ENCODE data around the gene PLEKHA3. TPM values are rescaled to one million over a fixed set of nuclear protein-coding genes. Genes with fewer than 3 reads are reported as not detected.
A peak's percentile ranks its signal among the peaks of the same experiment; 100 is the strongest.
"Not testable (repeated sequence)": the region's sequence is repeated elsewhere in the genome, so short reads cannot be mapped to it uniquely, and the experiment has no call there.

PLEKHA3 gene
- total RNA-seq, 1 experiment from 2014 or later = 11.0 TPM

DNA sequence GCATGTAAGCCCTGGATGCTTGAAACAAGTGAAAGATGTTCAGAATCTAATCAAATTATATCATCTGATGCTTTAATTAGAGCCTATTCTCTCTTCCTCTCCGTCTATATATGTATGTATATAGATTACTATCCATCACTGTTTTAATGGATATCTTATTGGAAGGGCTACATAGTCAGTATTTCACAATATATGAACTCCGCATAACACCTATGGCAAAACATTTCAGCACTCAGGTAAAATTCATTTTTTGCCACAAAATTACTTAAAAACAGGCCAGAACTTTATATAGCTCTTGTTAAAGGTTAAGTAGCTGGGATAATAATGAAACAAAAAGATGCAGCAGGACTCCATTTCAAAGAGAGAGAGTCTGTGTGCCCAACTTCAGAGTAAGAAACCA, 27.9 kb upstream of the PLEKHA3 start:
- no peak overlapping the region for H3K27ac ChIP-seq (ENCODE audit: low read length)
- H2AFZ ChIP-seq (ENCODE audit: low read length) = no peak overlapping the region
- H3K9ac ChIP-seq (ENCODE audit: low read length) = no peak overlapping the region
- no peaks in the 10 kb centered on the region for H3K9me3 ChIP-seq (ENCODE audit: low read length)
- H3K4me2 ChIP-seq (ENCODE audit: low read depth, low read length, poor library complexity, severe bottlenecking) = peak overlapping the region; percentile 86
- no peaks in the 10 kb centered on the region for H3K27me3 ChIP-seq (ENCODE audit: low read length)
- no peaks in the 10 kb centered on the region for H4K20me1 ChIP-seq (ENCODE audit: insufficient read depth, low read depth, low read length)
- peaks cover 29% of the 10 kb centered on the region for H3K79me2 ChIP-seq (ENCODE audit: low read length)
- H3K9me2 ChIP-seq (replicated peaks; ENCODE audit: insufficient read depth, low read length) = no peaks in the 10 kb centered on the region
- no peak for DNase-seq
- no peak overlapping the region for H3K4me3 ChIP-seq (ENCODE audit: low read length)
- peaks cover 14% of the 10 kb centered on the region; the same call in 1 of the 2 replicates for H3K36me3 ChIP-seq (ENCODE audit: insufficient read depth, low read length)
- H3K4me1 ChIP-seq (ENCODE audit: low read length) = peaks cover 33% of the 10 kb centered on the region

DNA sequence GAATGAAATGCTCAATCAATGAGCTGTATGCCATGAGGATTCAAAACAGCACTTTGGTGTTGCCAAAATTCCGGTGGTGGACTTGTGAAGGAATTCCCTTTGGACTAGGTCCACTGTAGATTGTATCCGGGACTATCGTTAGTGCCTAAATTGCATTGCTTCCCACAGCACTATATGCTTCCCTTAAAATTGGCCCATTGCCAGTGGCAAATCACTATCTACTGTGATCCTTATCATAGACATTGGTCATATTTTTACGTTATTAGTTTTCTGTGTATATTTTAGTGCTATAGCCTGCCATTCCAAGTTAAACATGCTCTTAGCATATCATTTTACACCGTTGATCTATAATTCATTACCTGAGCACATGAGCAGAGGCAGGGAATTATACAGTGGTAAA, 27.4 kb upstream of the PLEKHA3 start:
- Histone ChIP-seq H3K9me2 (replicated peaks; ENCODE audit: insufficient read depth, low read length) (no peaks in the 10 kb centered on the region), H3K4me1 (ENCODE audit: low read length) (peaks cover 32% of the 10 kb centered on the region), H3K79me2 (ENCODE audit: low read length) (peaks cover 25% of the 10 kb centered on the region), H2AFZ (ENCODE audit: low read length) (no peak overlapping the region), H3K36me3 (ENCODE audit: insufficient read depth, low read length) (peaks cover 12% of the 10 kb centered on the region; the same call in 1 of the 2 replicates), H3K27me3 (ENCODE audit: low read length) (no peaks in the 10 kb centered on the region), H3K9me3 (ENCODE audit: low read length) (no peaks in the 10 kb centered on the region), H4K20me1 (ENCODE audit: insufficient read depth, low read depth, low read length) (no peaks in the 10 kb centered on the region), H3K4me2 (ENCODE audit: low read depth, low read length, poor library complexity, severe bottlenecking) (no peak overlapping the region), H3K9ac (ENCODE audit: low read length) (no peak overlapping the region), H3K4me3 (ENCODE audit: low read length) (no peak overlapping the region), H3K27ac (ENCODE audit: low read length) (no peak overlapping the region)
- no peak for DNase-seq

DNA sequence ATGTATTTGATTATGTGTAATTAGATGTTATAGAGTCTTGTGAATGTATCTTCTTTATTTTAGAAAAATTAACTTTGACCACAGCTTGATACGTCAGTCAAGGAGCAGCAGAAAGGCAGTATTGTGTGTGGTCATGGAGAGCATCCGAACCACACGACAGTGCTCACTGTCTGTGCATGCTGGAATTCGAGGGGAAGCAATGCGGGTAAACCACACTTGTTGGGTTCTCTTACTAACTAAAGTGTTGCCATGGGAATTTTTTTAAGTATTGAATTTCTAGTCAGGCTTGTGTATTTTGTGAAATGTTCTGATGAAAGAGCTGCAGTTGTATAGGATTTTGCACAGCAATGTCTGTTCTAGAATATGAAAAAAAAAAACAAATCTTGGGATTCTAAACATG, 24.3 kb upstream of the PLEKHA3 start:
- H4K20me1 ChIP-seq (ENCODE audit: insufficient read depth, low read depth, low read length) = no peaks in the 10 kb centered on the region
- no peaks in the 10 kb centered on the region for H3K9me3 ChIP-seq (ENCODE audit: low read length)
- DNase-seq = no peak
- no peaks in the 10 kb centered on the region for H3K36me3 ChIP-seq (ENCODE audit: insufficient read depth, low read length)
- no peak overlapping the region for H3K27ac ChIP-seq (ENCODE audit: low read length)
- H2AFZ ChIP-seq (ENCODE audit: low read length) = no peak overlapping the region
- no peaks in the 10 kb centered on the region for H3K79me2 ChIP-seq (ENCODE audit: low read length)
- H3K4me2 ChIP-seq (ENCODE audit: low read depth, low read length, poor library complexity, severe bottlenecking) = no peak overlapping the region
- no peaks in the 10 kb centered on the region for H3K9me2 ChIP-seq (replicated peaks; ENCODE audit: insufficient read depth, low read length)
- H3K27me3 ChIP-seq (ENCODE audit: low read length) = no peaks in the 10 kb centered on the region
- H3K4me3 ChIP-seq (ENCODE audit: low read length) = no peak overlapping the region
- no peak overlapping the region for H3K9ac ChIP-seq (ENCODE audit: low read length)
- H3K4me1 ChIP-seq (ENCODE audit: low read length) = peaks cover 12% of the 10 kb centered on the region

DNA sequence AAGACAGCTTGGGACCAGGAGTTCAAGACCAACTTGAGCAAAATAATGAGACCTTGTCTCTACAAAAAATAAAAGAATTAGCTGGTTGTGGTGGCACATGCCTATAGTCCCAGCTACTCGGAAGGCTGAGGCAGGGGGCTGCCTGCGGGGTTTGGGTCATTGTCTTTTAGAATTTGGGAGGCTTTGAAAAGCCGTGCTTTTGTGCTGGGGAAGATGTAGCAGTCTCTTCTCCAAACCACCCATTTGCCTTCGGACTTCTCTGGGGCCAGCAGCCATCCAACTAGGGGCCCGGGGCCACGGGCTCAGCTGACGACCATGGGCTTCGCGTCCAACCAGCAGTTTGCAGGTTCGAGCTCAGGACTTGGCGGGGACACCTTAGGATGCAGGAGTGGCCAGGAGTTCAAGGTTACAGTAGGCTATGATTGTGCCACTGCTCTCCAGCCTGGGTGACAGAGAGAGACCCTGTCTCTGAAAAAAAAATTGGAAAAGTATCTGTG, 22.8 kb upstream of the PLEKHA3 start:
- Histone ChIP-seq H3K9me2 (replicated peaks; ENCODE audit: insufficient read depth, low read length) (no peaks in the 10 kb centered on the region), H3K36me3 (ENCODE audit: insufficient read depth, low read length) (no peaks in the 10 kb centered on the region), H3K4me1 (ENCODE audit: low read length) (no peaks in the 10 kb centered on the region), H3K27ac (ENCODE audit: low read length) (no peak overlapping the region), H4K20me1 (ENCODE audit: insufficient read depth, low read depth, low read length) (no peaks in the 10 kb centered on the region), H3K4me3 (ENCODE audit: low read length) (no peak overlapping the region), H3K27me3 (ENCODE audit: low read length) (no peaks in the 10 kb centered on the region), H3K9ac (ENCODE audit: low read length) (no peak overlapping the region), H3K79me2 (ENCODE audit: low read length) (no peaks in the 10 kb centered on the region), H2AFZ (ENCODE audit: low read length) (no peak overlapping the region), H3K4me2 (ENCODE audit: low read depth, low read length, poor library complexity, severe bottlenecking) (no peak overlapping the region), H3K9me3 (ENCODE audit: low read length) (no peaks in the 10 kb centered on the region)
- no peak for DNase-seq

DNA sequence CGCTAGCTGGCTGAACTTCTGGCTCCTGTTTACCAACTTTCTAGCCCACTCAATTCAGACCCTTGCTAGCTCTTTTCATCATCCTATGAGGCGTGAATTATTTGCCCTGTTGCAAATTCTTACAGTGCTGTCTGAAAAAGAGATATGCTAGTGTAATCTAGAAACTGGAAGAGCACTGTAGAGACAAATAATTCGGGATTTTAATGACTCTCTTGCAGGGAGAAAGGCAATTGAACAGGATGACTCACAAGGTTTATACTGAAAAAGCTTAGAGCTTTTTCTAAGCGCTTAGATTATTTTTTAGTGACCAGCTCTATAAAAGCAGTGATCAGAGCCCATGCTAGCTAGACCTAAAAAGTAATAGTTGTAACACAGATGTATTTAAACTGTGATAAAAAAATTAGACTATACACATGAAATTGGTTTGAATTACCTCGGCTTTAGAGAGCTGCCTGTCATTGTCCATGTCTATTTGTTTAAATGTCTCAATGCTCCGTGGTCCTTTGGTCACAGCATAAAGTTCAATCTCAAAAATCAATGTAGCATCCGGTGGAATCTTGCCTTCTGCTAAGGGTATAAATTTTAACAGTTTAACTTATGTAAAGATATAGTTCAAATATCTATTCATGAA, 10.9 kb upstream of the PLEKHA3 start:
- H4K20me1 ChIP-seq (ENCODE audit: insufficient read depth, low read depth, low read length) = no peaks in the 10 kb centered on the region
- H3K4me3 ChIP-seq (ENCODE audit: low read length) = no peak overlapping the region
- peaks cover 19% of the 10 kb centered on the region for H3K79me2 ChIP-seq (ENCODE audit: low read length)
- H3K9ac ChIP-seq (ENCODE audit: low read length) = no peak overlapping the region
- no peaks in the 10 kb centered on the region for H3K27me3 ChIP-seq (ENCODE audit: low read length)
- peaks cover 26% of the 10 kb centered on the region; the same call in 1 of the 2 replicates for H3K36me3 ChIP-seq (ENCODE audit: insufficient read depth, low read length)
- no peaks in the 10 kb centered on the region for H3K9me2 ChIP-seq (replicated peaks; ENCODE audit: insufficient read depth, low read length)
- no peak overlapping the region for H3K27ac ChIP-seq (ENCODE audit: low read length)
- no peak overlapping the region for H3K4me2 ChIP-seq (ENCODE audit: low read depth, low read length, poor library complexity, severe bottlenecking)
- DNase-seq = no peak
- H3K4me1 ChIP-seq (ENCODE audit: low read length) = peaks cover 3% of the 10 kb centered on the region; the same call in 1 of the 2 replicates
- no peaks in the 10 kb centered on the region for H3K9me3 ChIP-seq (ENCODE audit: low read length)
- H2AFZ ChIP-seq (ENCODE audit: low read length) = no peak overlapping the region

DNA sequence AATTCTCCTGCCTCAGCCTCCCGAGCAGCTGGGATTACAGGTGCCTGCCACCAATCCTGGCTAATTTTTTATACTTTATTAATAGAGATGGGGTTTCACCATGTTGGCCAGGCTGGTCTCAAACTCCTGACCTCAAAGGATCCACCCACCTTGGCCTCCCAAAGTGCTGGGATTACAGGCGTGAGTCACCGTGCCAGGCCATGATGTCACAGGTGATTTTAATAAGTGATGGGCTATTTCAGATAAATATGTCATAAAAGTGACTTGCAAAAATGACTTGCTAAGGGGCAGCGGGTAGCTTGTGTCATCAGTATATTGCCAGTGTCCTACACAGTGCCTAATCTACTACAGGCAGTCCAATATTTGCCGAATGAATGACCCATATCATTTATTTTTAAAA, 8.9 kb upstream of the PLEKHA3 start:
- H3K4me3 ChIP-seq (ENCODE audit: low read length); H2AFZ ChIP-seq (ENCODE audit: low read length); H3K9me2 ChIP-seq (replicated peaks; ENCODE audit: insufficient read depth, low read length); H4K20me1 ChIP-seq (ENCODE audit: insufficient read depth, low read depth, low read length); H3K27ac ChIP-seq (ENCODE audit: low read length); H3K4me1 ChIP-seq (ENCODE audit: low read length); H3K9ac ChIP-seq (ENCODE audit: low read length); H3K36me3 ChIP-seq (ENCODE audit: insufficient read depth, low read length); H3K9me3 ChIP-seq (ENCODE audit: low read length); H3K4me2 ChIP-seq (ENCODE audit: low read depth, low read length, poor library complexity, severe bottlenecking); DNase-seq; H3K27me3 ChIP-seq (ENCODE audit: low read length): not testable (repeated sequence)
- H3K79me2 ChIP-seq (ENCODE audit: low read length) = peaks cover 30% of the 10 kb centered on the region

DNA sequence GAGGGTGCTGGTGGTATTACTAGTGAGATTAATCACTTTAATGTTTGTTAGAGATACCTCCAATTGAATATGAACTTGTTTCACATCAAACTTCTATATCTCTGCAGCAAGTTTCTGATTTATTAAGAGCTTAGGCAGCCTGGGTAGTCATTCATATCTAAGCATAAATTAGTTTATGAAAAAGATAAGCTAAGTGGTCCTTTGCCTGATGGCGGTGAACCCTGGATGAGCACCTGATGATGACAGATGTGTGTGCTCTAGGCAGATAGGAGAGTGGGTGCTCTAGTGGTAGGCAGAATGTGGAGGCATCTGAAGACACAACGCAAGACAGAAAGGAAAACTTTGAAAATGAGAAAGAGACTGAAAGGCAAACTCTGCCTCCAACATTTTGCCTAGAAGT, 6.9 kb upstream of the PLEKHA3 start:
- Histone ChIP-seq H3K27me3 (ENCODE audit: low read length) (no peaks in the 10 kb centered on the region), H3K9me3 (ENCODE audit: low read length) (no peaks in the 10 kb centered on the region), H3K4me3 (ENCODE audit: low read length) (no peak overlapping the region), H2AFZ (ENCODE audit: low read length) (no peak overlapping the region), H3K9me2 (replicated peaks; ENCODE audit: insufficient read depth, low read length) (no peaks in the 10 kb centered on the region), H4K20me1 (ENCODE audit: insufficient read depth, low read depth, low read length) (no peaks in the 10 kb centered on the region), H3K79me2 (ENCODE audit: low read length) (peaks cover 50% of the 10 kb centered on the region), H3K4me1 (ENCODE audit: low read length) (peaks cover 13% of the 10 kb centered on the region), H3K4me2 (ENCODE audit: low read depth, low read length, poor library complexity, severe bottlenecking) (no peak overlapping the region), H3K9ac (ENCODE audit: low read length) (no peak overlapping the region), H3K36me3 (ENCODE audit: insufficient read depth, low read length) (no peaks in the 10 kb centered on the region), H3K27ac (ENCODE audit: low read length) (no peak overlapping the region)
- no peak for DNase-seq

DNA sequence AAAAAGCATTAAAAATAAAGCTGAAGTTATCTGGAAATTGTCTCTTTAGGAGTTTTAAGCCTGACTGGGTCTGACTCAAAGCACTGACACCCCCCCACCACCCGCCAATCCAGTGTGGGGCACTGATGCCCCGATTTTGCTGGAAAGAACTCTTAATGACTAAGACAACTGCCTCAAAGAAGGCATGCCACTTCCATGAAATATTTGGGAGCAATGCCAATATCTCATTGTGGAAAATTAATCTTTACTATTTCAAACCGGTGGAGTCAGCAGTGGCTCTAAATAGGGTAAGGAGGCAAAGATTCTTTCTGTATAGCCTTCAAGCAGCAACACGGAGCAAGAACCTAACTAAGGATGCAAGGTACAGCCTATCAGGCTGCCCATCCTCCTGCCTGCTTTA, 6.3 kb upstream of the PLEKHA3 start:
- Histone ChIP-seq H3K36me3 (ENCODE audit: insufficient read depth, low read length) (no peaks in the 10 kb centered on the region), H3K4me3 (ENCODE audit: low read length) (no peak overlapping the region), H3K9me3 (ENCODE audit: low read length) (no peaks in the 10 kb centered on the region), H3K4me2 (ENCODE audit: low read depth, low read length, poor library complexity, severe bottlenecking) (no peak overlapping the region), H3K27ac (ENCODE audit: low read length) (no peak overlapping the region), H3K27me3 (ENCODE audit: low read length) (no peaks in the 10 kb centered on the region), H4K20me1 (ENCODE audit: insufficient read depth, low read depth, low read length) (no peaks in the 10 kb centered on the region), H3K79me2 (ENCODE audit: low read length) (peaks cover 50% of the 10 kb centered on the region), H3K4me1 (ENCODE audit: low read length) (peaks cover 13% of the 10 kb centered on the region), H3K9ac (ENCODE audit: low read length) (no peak overlapping the region), H2AFZ (ENCODE audit: low read length) (no peak overlapping the region), H3K9me2 (replicated peaks; ENCODE audit: insufficient read depth, low read length) (no peaks in the 10 kb centered on the region)
- DNase-seq = no peak
